GM19023 (cell line): ENCODE measurements around the gene RGN.
"Not testable (repeated sequence)": the region's sequence is repeated elsewhere in the genome, so short reads cannot be mapped to it uniquely, and the experiment has no call there.

ENCODE experiments used
- ATAC-seq: cut with Tn5 transposase; IDR thresholded peaks from one replicate; pipeline ENCODE4 v1.9.1; 2021; ENCODE audit warnings: mild to moderate bottlenecking, moderate library complexity; ENCODE audit not compliant: unreplicated experiment

The RGN gene

DNA sequence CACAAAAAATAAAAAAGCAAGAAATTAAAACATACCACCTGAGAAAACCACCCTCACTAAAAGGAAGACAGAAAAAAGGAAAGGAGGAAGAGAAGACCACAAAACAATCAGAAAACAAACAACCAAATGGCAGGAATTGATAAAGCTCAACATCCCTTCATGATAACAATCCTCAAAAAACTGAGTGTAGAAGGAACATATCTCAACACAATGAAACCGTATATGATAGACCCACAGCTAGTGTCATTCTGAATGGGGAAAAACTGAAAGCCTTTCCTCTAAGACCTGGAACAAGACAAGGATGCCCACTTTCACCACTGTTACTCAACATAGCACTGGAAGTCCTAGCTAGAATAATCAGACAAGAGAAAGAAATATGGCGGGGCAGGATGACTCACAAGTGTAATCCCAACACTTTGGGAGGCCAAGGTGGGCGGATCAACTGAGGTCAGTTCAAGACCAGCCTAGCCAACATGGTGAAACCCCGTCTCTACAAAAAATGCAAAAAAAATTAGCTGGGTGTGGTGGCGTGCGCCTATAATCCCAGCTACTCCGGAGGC is 38.4 kb downstream of the RGN start:
- ATAC-seq, result not testable (repeated sequence)

GRCh38 chrX:47124466-47124865 is 46.2 kb downstream of the RGN start:
- not testable (repeated sequence) for ATAC-seq

DNA sequence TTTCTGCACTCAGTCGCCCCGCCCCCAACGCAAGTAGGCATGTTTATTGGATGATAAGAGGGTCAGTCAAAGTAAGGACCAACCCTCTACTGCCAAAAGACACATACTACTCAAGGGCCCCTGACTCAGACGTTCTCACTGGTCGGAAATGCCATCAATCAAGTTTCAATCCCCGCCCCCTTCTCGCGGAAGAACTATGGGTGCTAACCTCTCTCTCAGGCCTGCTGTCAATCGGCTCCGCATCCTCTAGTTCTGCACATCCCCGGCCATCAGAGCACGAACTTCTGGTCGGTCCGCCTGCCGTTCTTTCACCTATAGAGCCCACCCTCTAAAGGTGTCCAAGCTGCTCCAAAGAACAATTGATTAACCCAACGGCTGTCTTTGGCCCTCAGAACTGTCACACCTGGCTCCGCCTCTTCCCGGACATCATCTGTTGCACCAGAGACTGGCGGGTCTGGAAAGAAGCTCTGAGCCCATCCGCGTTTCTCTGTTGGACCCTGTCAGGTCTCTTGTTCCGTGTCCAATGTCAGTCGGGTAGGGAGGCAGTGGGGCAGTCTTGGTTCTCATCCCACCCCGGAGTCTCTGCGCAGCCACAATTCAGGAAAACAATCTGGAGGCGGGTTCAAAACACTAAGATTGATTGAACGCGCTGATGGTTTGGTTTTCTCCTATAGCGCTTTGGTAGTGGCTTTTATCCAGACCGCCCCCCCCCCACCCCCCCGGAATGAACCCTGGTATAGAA is 51.1 kb downstream of the RGN start:
- ATAC-seq, result peak; percentile 96

DNA sequence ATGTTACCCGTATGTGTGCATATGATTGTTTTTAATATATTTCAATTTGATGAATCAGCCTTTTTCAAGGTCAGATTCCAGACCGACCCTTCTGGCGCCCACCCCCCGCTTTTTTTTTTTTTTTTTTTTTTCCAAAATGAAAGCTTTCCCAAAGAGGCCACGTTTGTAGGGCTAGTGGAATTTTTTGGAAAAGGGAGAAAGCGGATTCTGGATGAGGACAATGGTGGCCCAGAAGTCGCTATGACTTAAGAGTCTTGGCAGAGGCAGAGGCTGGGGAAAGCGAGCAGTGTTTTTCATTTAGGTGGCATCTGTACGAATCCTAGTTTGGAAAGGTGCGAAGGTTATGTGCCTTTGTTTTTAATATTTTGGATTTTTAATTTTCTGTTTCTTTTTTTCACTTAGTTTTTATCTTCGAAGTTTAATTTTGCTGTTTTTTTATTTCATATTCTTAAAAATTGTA is 51.7 kb downstream of the RGN start:
- ATAC-seq, result no peak

GRCh38 chrX:47133493-47133892 is 55.2 kb downstream of the RGN start:
- ATAC-seq, result no peak

- ATAC-seq, result not testable (repeated sequence)
Measured at GRCh38 chrX:47135650-47136049, 57.4 kb downstream of the RGN start.

- no peak for ATAC-seq
Measured at GRCh38 chrX:47138171-47138570, 59.9 kb downstream of the RGN start.
